Fibroblast of lung (primary cell): ENCODE results near the gene RSPH9.

Experiments used
- CTCF ChIP-seq, 2 donors: IDR thresholded peaks in 1 of 2; conservative IDR thresholded peaks in 1 of 2; 1 replicate in 1 of 2; 2 replicates in 1 of 2; pipeline ENCODE4 v1.5.1; 2011 to 2012; ENCODE audit warnings: low read length in 2 of 2, control low read depth in 1 of 2, inconsistent platforms in 1 of 2, low read depth in 1 of 2, mild to moderate bottlenecking in 1 of 2
- EZH2 ChIP-seq: IDR thresholded peaks from 2 replicates; pipeline ENCODE4 v1.5.1; 2012; ENCODE audit warnings: low read length, control low read depth, mild to moderate bottlenecking; ENCODE audit errors: missing control alignments

DNA sequence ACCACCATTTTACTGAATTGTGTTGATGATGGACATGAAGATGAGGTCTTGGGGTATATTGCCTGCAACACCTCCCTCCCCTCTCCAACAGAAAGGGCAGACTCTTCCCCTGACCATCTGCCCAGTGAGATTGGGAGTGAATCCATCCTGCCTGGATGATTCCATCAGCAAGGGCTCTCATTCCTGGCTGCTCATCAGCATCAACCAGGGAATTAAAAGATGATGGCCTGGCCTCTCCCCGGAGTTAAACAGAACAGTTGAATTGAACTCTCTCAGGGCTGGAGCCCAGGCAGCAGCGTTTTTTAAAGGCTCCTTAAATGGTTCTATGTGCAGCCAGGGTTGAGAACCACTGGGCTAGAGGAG lies 57.3 kb downstream of the RSPH9 start:
- TF ChIP-seq CTCF (conservative IDR thresholded peaks at IDR 0.05 in 1 of 2, IDR thresholded peaks at IDR 0.05 in 1 of 2; ENCODE audit: low read depth in 1 of 2, low read length in 2 of 2) (no peak), EZH2 (no peak)
